ENCODE data around the gene OSBPL10.

DNA sequence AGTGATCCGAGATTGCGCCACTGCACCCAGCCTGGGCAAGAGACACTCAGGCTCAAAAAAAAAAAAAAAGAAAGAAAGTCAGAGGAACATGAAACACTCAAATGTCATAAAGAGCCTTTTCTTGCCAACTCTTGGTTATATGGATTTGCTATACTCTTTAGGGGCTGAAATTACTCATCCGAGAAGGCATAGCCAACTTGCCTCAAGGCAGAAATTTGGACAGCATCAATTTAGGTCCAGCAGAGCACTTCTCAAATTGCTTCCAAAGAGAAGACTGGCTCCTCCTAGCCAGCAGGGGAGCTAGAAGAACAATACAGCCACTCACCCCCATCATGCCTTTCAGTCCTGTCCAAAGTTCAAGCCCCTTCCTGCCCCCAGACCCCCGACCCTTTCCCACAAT lies 43.8 kb downstream of the OSBPL10 start:
- TF ChIP-seq, protein P1, sequence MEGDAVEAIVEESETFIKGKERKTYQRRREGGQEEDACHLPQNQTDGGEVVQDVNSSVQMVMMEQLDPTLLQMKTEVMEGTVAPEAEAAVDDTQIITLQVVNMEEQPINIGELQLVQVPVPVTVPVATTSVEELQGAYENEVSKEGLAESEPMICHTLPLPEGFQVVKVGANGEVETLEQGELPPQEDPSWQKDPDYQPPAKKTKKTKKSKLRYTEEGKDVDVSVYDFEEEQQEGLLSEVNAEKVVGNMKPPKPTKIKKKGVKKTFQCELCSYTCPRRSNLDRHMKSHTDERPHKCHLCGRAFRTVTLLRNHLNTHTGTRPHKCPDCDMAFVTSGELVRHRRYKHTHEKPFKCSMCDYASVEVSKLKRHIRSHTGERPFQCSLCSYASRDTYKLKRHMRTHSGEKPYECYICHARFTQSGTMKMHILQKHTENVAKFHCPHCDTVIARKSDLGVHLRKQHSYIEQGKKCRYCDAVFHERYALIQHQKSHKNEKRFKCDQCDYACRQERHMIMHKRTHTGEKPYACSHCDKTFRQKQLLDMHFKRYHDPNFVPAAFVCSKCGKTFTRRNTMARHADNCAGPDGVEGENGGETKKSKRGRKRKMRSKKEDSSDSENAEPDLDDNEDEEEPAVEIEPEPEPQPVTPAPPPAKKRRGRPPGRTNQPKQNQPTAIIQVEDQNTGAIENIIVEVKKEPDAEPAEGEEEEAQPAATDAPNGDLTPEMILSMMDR (IDR thresholded peaks at IDR 0.05): no peak
- TF ChIP-seq POLR2A (IDR thresholded peaks at IDR 0.05) (no peak), EP300 (IDR thresholded peaks at IDR 0.05) (no peak)
